HUES48 (cell line): Measurements from ENCODE around the gene GPRIN3.
"Not testable (repeated sequence)": the region's sequence is repeated elsewhere in the genome, so short reads cannot be mapped to it uniquely, and the experiment has no call there.

Experiments used
- H3K27ac ChIP-seq: one replicate; pipeline ENCODE4 v1.7.0; 2013; ENCODE audit warnings: low read depth, low read length, inconsistent platforms
- H3K27me3 ChIP-seq: 2 replicates; pipeline ENCODE4 v1.6.1; 2013; ENCODE audit warnings: mild to moderate bottlenecking, low read length; ENCODE audit not compliant: control insufficient read depth, insufficient read depth
- H3K36me3 ChIP-seq: 2 replicates; pipeline ENCODE4 v1.6.1; 2013; ENCODE audit warnings: low read length; ENCODE audit not compliant: control insufficient read depth, insufficient read depth
- H3K4me1 ChIP-seq: 2 replicates; pipeline ENCODE4 v1.6.1; 2013; ENCODE audit warnings: mild to moderate bottlenecking, low read length; ENCODE audit not compliant: control insufficient read depth, insufficient read depth
- H3K4me3 ChIP-seq: 2 replicates; pipeline ENCODE4 v1.5.1; 2013; ENCODE audit warnings: mild to moderate bottlenecking, low read depth, low read length
- H3K9ac ChIP-seq: 2 replicates; pipeline ENCODE4 v1.6.1; 2013; ENCODE audit warnings: mild to moderate bottlenecking, low read depth, low read length, moderate library complexity
- H3K9me3 ChIP-seq: 2 replicates; pipeline ENCODE4 v1.6.1; 2013; ENCODE audit warnings: low read length; ENCODE audit not compliant: control insufficient read depth, insufficient read depth

Gene GPRIN3

DNA sequence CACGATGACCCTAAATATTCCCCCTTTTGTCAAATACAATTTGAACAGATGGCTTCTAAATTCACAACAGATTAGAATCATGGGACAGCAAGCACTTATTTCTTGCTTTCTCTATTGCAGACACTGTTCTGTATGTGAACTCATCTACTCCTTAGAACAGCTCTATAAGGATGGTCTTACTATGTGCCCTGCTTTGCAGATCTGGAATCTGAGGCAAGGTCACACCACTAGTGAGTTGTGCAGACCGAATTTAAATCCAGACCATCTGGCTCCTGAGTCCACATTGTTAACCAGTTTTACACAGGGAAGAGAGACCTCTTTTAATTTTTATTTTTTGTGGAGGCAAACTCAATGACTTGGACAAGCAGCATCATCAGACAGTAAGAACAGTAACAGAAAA, 50.2 kb downstream of the GPRIN3 start:
- Histone ChIP-seq H3K9ac (no peak overlapping the region), H3K36me3 (no peaks in the 10 kb centered on the region), H3K4me1 (peaks cover 20% of the 10 kb centered on the region), H3K9me3 (no peaks in the 10 kb centered on the region), H3K27ac (no peak overlapping the region), H3K4me3 (no peak overlapping the region), H3K27me3 (no peaks in the 10 kb centered on the region)

DNA sequence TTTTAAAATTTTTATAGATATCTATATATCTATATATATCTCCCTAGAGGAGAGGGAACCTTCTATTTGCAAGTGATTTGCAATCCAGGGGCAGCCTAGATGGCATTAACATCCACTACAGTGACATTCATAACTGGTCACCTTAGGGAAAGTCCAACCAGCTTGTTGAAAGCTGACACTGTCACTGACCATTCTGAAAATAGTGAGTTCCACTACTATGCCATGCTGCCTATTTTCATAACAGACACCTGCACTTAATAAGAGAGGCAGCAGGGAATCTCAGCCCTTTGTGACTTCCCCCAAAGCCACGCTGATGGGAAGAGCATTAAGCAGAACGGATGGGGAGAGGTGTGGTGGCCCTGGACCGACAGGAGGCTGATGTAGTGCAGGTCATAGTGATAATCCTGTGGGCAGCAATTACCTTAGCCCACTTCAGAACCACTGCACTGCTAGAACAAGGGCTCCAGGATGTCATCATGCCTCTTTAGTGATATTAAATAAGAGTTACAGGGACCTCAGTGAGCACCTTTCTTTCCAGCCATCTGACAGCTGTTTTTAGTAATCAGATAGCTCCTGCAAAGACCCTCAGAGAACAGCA, 51.3 kb downstream of the GPRIN3 start:
- Histone ChIP-seq H3K36me3 (no peaks in the 10 kb centered on the region), H3K27me3 (no peaks in the 10 kb centered on the region), H3K4me3 (no peak overlapping the region), H3K4me1 (peaks cover 19% of the 10 kb centered on the region), H3K9me3 (no peaks in the 10 kb centered on the region), H3K9ac (no peak overlapping the region), H3K27ac (no peak overlapping the region)

DNA sequence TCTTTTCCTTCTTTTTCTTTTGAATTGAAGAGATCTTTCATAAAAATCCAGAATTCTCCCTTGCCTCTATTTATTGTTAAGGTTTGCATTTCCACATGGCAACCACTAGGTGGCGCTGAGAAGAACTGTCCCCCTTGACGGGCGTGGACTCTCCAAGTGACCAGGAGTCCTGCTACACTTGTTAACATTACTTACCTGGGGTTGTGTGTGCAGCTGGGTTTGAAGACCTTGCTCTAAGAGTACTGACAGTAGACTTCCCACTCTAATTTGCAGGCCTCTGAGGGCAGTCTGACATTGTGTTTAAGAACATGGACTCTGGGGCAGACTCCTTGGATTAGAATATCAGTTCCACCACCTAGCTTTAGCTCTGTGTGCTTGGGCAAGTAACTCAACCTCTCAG, 52.8 kb downstream of the GPRIN3 start:
- Histone ChIP-seq H3K9me3 (no peaks in the 10 kb centered on the region), H3K9ac (no peak overlapping the region), H3K4me1 (peaks cover 15% of the 10 kb centered on the region), H3K27ac (no peak overlapping the region), H3K4me3 (no peak overlapping the region), H3K36me3 (no peaks in the 10 kb centered on the region), H3K27me3 (no peaks in the 10 kb centered on the region)

DNA sequence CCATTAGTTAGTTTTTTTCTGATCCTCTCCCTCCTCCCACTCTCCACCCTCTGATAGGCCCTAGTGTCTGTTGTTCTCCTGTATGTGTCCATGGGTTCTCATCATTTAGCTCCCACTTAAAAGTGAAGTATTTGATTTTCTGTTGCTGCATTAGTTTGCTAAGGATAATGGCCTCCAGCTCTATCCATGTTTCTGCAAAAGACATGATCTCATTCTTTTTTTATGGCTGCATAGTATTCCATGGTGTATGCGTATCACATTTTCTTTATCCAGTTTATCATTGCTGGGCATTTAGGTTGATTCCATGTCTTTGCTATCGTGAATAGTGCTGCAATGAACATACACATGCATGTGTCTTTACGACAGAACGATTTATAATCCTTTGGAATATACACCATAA, 53.3 kb downstream of the GPRIN3 start:
- H3K36me3 ChIP-seq, H3K4me3 ChIP-seq, H3K4me1 ChIP-seq, H3K9me3 ChIP-seq, H3K9ac ChIP-seq, H3K27ac ChIP-seq, H3K27me3 ChIP-seq: not testable (repeated sequence)

DNA sequence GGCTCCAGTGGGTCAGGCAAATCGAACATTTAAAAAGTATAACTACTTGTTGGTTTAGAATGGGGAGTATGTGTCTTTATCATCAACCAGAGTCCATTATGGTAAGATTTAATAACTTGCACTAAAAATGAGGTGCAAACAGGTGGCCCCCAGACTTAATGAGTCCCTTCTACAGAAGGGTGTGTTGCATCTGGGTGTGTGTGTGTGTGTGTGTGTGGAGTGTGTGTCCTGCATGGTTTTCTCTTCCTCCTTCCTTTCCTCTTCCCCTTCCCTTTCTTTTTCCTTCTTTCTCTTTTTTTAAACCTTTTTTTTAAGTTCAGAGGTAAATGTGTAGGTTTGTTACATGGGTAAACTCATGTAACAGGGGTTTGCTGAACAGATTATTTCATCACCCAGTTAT, 53.7 kb downstream of the GPRIN3 start:
- no peaks in the 10 kb centered on the region for H3K36me3 ChIP-seq
- H3K9ac ChIP-seq: no peak overlapping the region
- peaks cover 6% of the 10 kb centered on the region for H3K4me1 ChIP-seq
- no peak overlapping the region for H3K27ac ChIP-seq
- H3K9me3 ChIP-seq: no peaks in the 10 kb centered on the region
- no peaks in the 10 kb centered on the region for H3K27me3 ChIP-seq
- no peak overlapping the region for H3K4me3 ChIP-seq

DNA sequence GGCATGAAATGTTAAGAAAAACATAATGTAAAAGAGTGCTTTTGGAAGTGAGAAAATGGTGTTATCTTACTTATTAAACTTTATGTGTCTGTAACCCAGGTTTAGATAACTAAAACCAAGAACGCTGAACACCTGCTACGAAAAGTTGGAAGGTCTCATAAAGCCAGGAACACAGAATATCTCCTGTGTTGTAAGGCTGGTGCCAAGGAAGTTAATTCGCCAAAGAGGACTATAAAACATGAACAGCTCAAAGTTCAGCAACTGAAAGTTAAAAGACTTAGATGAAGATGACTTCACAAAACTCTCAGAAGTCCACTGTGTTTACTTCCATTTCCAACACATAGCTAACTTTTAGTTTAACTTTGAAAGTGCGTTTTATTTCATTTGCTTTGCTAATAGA, 54.3 kb downstream of the GPRIN3 start:
- Histone ChIP-seq H3K9ac (no peak overlapping the region), H3K9me3 (no peaks in the 10 kb centered on the region), H3K27ac (no peak overlapping the region), H3K4me3 (no peak overlapping the region), H3K27me3 (no peaks in the 10 kb centered on the region), H3K4me1 (no peaks in the 10 kb centered on the region), H3K36me3 (no peaks in the 10 kb centered on the region)

DNA sequence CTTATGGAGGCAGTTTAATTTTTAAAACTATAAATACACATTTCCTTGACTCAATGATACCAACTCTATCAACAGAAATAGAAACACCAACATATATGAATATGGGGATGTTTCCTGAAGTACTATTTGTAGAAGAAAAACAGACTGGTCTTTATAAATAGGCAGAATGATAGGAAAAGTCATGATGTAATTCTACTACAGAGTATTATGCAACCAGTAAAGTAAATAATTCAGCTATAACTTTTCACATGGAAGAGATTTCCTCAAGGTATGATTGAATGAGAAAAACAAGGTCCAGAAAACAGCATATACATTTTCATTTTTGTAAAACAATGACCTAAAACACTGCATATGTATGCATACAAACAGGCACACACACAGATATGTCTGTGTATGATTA, 56.2 kb downstream of the GPRIN3 start:
- no peak overlapping the region for H3K9ac ChIP-seq
- H3K27ac ChIP-seq: no peak overlapping the region
- H3K4me3 ChIP-seq: no peak overlapping the region
- no peaks in the 10 kb centered on the region for H3K9me3 ChIP-seq
- no peaks in the 10 kb centered on the region for H3K36me3 ChIP-seq
- H3K4me1 ChIP-seq: no peaks in the 10 kb centered on the region
- no peaks in the 10 kb centered on the region for H3K27me3 ChIP-seq

DNA sequence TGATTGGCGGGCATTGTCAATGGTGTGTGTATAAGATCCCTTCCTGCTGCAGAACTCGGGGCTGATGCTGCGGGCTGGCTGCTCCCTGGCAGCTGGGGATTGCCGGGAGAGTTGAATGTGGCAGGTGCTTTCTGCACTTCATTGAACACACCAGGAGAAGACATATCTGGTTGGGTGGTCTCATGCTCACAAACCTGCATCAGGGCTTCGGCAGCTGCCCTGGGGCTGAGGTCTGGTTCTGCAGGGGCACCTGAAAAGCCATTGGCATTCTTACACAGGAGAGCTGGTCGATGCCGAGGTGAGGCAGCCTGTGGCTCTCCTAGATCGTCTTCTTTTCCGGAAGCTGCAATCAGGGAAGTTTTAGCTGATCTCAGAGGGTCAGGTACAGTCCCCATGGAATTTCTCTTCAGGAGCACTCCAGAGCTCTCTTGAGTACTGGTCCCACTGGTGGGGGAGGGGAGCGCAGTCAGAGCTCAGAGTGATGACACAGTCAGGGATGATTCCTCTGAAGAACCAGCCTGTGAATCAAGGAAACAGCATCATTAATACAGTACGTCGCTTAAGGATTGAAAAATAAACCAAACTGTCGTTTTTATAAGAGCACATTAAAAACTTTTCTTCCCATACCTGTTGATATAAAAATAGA, 57.8 kb downstream of the GPRIN3 start:
- H3K9ac ChIP-seq: no peak overlapping the region
- H3K36me3 ChIP-seq: no peaks in the 10 kb centered on the region
- no peaks in the 10 kb centered on the region for H3K4me1 ChIP-seq
- no peaks in the 10 kb centered on the region for H3K9me3 ChIP-seq
- no peak overlapping the region for H3K4me3 ChIP-seq
- no peak overlapping the region for H3K27ac ChIP-seq
- no peaks in the 10 kb centered on the region for H3K27me3 ChIP-seq

DNA sequence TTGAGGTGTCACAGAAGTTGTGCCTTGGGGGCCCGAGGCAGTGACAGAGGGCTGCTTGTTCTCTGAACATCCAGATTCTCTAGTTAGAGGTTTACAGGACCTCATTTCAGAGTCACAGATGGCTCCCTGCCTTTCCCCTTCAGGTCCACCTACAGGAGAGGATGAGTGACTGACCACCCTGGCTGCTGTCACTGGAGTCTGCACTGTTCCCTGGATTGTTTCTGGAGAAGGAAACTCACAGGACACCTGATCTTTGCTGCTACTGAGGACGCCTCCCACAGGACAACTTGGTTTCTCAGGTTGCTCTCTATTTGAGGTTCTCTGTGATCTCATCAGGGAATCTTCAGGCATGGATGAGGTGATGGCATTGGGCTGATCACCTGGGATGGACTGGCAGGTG, 58.3 kb downstream of the GPRIN3 start:
- Histone ChIP-seq H3K27ac (no peak overlapping the region), H3K9me3 (no peaks in the 10 kb centered on the region), H3K9ac (no peak overlapping the region), H3K4me1 (no peaks in the 10 kb centered on the region), H3K27me3 (no peaks in the 10 kb centered on the region), H3K4me3 (no peak overlapping the region), H3K36me3 (no peaks in the 10 kb centered on the region)

DNA sequence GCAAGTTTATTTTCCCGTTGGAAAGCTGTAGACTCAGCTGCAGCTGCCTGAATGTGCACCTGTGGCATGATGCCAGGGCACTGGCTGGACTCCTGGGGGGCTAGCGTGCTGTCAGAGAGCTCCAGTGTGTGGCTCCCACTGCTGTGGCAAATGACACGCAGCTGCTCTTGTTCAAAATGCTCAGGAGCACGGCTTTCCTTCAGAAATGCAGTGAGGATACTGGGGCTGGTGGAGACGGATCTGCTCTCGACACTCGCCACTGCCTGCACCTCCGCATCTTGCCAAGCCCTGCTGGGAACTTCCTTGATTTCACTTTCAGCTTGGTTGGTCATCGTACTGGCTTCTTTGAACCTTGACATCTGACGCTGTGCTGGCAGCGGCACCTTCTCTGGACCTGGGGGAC, 58.7 kb downstream of the GPRIN3 start:
- no peaks in the 10 kb centered on the region for H3K4me1 ChIP-seq
- no peaks in the 10 kb centered on the region for H3K27me3 ChIP-seq
- H3K9me3 ChIP-seq: no peaks in the 10 kb centered on the region
- H3K27ac ChIP-seq: no peak overlapping the region
- H3K9ac ChIP-seq: no peak overlapping the region
- no peak overlapping the region for H3K4me3 ChIP-seq
- H3K36me3 ChIP-seq: no peaks in the 10 kb centered on the region

DNA sequence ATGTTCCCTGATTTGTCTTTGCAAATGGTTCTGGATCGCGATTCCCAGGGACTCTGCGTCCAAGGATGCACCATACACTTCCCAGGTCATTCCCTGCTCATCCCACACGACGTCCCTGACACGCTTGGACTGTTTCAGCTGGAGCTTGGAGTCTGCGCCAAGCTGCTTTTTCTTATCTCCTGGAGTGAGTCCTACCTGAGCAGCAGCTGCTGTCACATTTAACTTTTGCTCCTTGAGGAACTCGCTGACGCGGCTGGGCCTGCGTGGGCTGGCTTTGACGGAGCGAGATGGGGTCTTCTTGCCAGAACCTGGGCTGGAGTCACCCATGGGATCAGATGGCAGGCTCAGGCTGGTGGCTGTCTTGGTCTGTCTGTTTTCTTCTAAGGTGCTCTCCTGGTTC, 59.6 kb downstream of the GPRIN3 start:
- no peaks in the 10 kb centered on the region for H3K27me3 ChIP-seq

More for the DNA sequence above, 59.6 kb downstream of the GPRIN3 start:
- Histone ChIP-seq H3K4me1 (peaks cover 6% of the 10 kb centered on the region), H3K4me3 (no peak overlapping the region), H3K9ac (no peak overlapping the region), H3K36me3 (no peaks in the 10 kb centered on the region), H3K9me3 (no peaks in the 10 kb centered on the region), H3K27ac (no peak overlapping the region)
